ENCODE measurements around the gene OGDH. TPM values are rescaled to one million over a fixed set of nuclear protein-coding genes. Genes with fewer than 3 reads are reported as not detected.

OGDH gene
- total and polyA plus RNA-seq, 2 of the 13 experiments (the other 11 are each of a cell fraction or from before 2014, with no cell fraction given), result 17.4 to 25.4 TPM

DNA sequence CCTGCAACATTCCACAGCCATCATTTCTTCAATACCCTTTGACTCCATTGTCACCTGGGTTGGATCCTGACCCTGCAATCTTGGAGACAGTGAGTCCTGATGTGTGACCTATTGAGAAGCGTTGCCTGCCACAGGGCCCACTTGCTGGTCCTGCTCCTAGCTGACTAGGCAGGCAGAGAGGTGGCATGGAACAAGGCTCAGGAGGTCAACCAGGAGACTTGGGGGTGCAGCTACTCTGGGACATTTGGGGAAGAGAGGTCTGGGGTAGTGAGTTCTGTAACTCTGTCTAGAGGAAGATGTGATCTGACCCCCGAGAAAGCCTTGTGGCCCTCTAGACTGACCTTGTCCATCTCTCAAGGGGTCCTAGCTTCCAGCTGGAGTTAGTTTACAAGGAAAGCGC, 144.0 kb downstream of the OGDH start:
- ChIA-PET POLR2A (interaction anchor here (1.4 to 2.9 kb wide), 2 partner anchors 110 to 144 kb away, joined by 8 to 13 read pairs; partner anchors contain the start of gene OGDH), CTCF (ENCODE audit: low intra/inter-chr PET ratio, low total read pairs) (no interaction called here)
- Histone ChIP-seq H3K9me3 (ENCODE audit: low read length) (no peaks in the 10 kb centered on the region), H3K4me2 (ENCODE audit: low read depth, low read length) (peak overlapping the region; percentile 74), H2AFZ (ENCODE audit: low read length) (no peak overlapping the region), H4K20me1 (ENCODE audit: insufficient read depth, low read length) (peaks cover 7% of the 10 kb centered on the region), H3K4me1 (ENCODE audit: insufficient read depth, low read length) (peaks cover 26% of the 10 kb centered on the region), H3K79me2 (ENCODE audit: insufficient read depth, low read length) (peaks cover 23% of the 10 kb centered on the region), H3K27ac (ENCODE audit: extremely low read length, insufficient read depth, low read length) (no peak overlapping the region), H3K36me3 (replicated peaks in 1 of 2; ENCODE audit: control insufficient read depth in 1 of 2, insufficient read depth in 2 of 2, low read length in 2 of 2) (no peaks in the 10 kb centered on the region), H3K9ac (ENCODE audit: insufficient read depth, low read depth, low read length) (0 out of 2 replicates have a peak overlapping the region, but pooled peaks have one; percentile 13), H3K27me3 (ENCODE audit: control insufficient read depth in 1 of 2, insufficient read depth in 2 of 2, low read length in 2 of 2) (no peaks in the 10 kb centered on the region; a peak in 1 of 5 replicates), H3K4me3 (replicated peaks in 1 of 3; ENCODE audit: insufficient read depth in 1 of 3, low read depth in 2 of 3, low read length in 3 of 3) (peak overlapping the region in 2 of 3 experiments; percentile 11 to 16; a peak in 3 of 6 replicates)
- intact Hi-C loops (cut with micrococcal nuclease; ENCODE audit: unreplicated experiment) (no loop called here), in situ Hi-C loops (cut with HindIII; ENCODE audit: extremely low pct_ligation_motif_present, low pct_unique_long_range_greater_than_20kb) (loop anchor here (25.0 kb wide), 1 partner anchor 163 kb away; the partner anchor contains the start of gene TMED4)
- WGBS (ENCODE audit: low lambda C conversion rate), result 91% methylated on average over 2 of the region's 3 CpGs
- TF ChIP-seq MBNL3 (CRISPR knock-in tag; conservative IDR thresholded peaks at IDR 0.05) (no peak), ZNF615 (CRISPR knock-in tag; IDR thresholded peaks at IDR 0.05; ENCODE audit: borderline replicate concordance) (no peak), RBM22 (optimal IDR thresholded peaks at IDR 0.05; ENCODE audit: low read length) (no peak), THAP11 (CRISPR knock-in tag; IDR thresholded peaks at IDR 0.05) (no peak), ZNF264 (CRISPR knock-in tag; IDR thresholded peaks at IDR 0.05) (no peak), CEBPB (IDR thresholded peaks at IDR 0.05; ENCODE audit: borderline replicate concordance, low read depth, low read length) (no peak), SRSF9 (IDR thresholded peaks at IDR 0.05; ENCODE audit: borderline replicate concordance, insufficient read depth, low read depth, low read length, poor library complexity, severe bottlenecking) (no peak), DNMT3B (CRISPR knock-in tag; conservative IDR thresholded peaks at IDR 0.05) (no peak), ZNF33A (CRISPR knock-in tag; IDR thresholded peaks at IDR 0.05; ENCODE audit: borderline replicate concordance) (no peak), SNAPC2 (CRISPR knock-in tag; IDR thresholded peaks at IDR 0.05) (no peak), PAF1 (CRISPR knock-in tag; IDR thresholded peaks at IDR 0.05) (no peak), ZFP37 (CRISPR knock-in tag; IDR thresholded peaks at IDR 0.05; ENCODE audit: borderline replicate concordance) (no peak), BCL6 (CRISPR knock-in tag; IDR thresholded peaks at IDR 0.05) (no peak), NR2C2 (CRISPR knock-in tag; IDR thresholded peaks at IDR 0.05; ENCODE audit: borderline replicate concordance) (no peak), MATR3 (CRISPR knock-in tag; IDR thresholded peaks at IDR 0.05) (no peak), ZNF780A (CRISPR knock-in tag; IDR thresholded peaks at IDR 0.05) (no peak)
- TF ChIP-seq, protein P1, sequence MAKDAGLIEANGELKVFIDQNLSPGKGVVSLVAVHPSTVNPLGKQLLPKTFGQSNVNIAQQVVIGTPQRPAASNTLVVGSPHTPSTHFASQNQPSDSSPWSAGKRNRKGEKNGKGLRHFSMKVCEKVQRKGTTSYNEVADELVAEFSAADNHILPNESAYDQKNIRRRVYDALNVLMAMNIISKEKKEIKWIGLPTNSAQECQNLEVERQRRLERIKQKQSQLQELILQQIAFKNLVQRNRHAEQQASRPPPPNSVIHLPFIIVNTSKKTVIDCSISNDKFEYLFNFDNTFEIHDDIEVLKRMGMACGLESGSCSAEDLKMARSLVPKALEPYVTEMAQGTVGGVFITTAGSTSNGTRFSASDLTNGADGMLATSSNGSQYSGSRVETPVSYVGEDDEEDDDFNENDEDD (CRISPR knock-in tag; IDR thresholded peaks at IDR 0.05; ENCODE audit: borderline replicate concordance), result no peak
- TF ChIP-seq, protein P2, sequence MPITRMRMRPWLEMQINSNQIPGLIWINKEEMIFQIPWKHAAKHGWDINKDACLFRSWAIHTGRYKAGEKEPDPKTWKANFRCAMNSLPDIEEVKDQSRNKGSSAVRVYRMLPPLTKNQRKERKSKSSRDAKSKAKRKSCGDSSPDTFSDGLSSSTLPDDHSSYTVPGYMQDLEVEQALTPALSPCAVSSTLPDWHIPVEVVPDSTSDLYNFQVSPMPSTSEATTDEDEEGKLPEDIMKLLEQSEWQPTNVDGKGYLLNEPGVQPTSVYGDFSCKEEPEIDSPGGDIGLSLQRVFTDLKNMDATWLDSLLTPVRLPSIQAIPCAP (CRISPR knock-in tag; IDR thresholded peaks at IDR 0.05; ENCODE audit: low read depth), result no peak
- FAIRE-seq (no peak), ATAC-seq (no peak), DNase-seq (ENCODE audit: low spot score) (no peak)
- BruUV-seq (replicated peaks), result no TSS peak
